ENCODE measurements around the gene CAND2. TPM values are rescaled to one million over a fixed set of nuclear protein-coding genes. Genes with fewer than 3 reads are reported as not detected.

The CAND2 gene
- polyA plus RNA-seq, 1 of the 3 experiments (the other 2 are of a cell fraction) = 1.5 TPM

GRCh38 chr3:12882336-12883310, 86.1 kb downstream of the CAND2 start:
- Histone ChIP-seq H3K27me3 (ENCODE audit: insufficient read depth) (no peaks in the 10 kb centered on the region; the same call in 1 of the 2 replicates), H3K36me3 (replicated peaks in 1 of 2; ENCODE audit: control insufficient read depth in 1 of 2, insufficient read depth in 2 of 2, low read length in 1 of 2) (no peaks in the 10 kb centered on the region), H3K4me2 (no peak overlapping the region), H3K4me3 (ENCODE audit: low read depth in 2 of 2, low read length in 1 of 2) (no peak overlapping the region), H3K9ac (no peak overlapping the region), H3K27ac (ENCODE audit: low read depth in 2 of 2, low read length in 1 of 2) (no peak overlapping the region), H2AFZ (ENCODE audit: low read depth) (no peak overlapping the region), H3K79me2 (ENCODE audit: insufficient read depth) (no peaks in the 10 kb centered on the region), H3K4me1 (ENCODE audit: control insufficient read depth in 1 of 2, insufficient read depth in 2 of 2, low read depth in 1 of 2, low read length in 1 of 2) (no peaks in the 10 kb centered on the region; a peak in 1 of 4 replicates), H3K9me2 (no peaks in the 10 kb centered on the region), H3K9me3 (no peaks in the 10 kb centered on the region), H4K20me1 (ENCODE audit: insufficient read depth) (no peaks in the 10 kb centered on the region), H3F3A (replicated peaks; ENCODE audit: insufficient read depth) (no peaks in the 10 kb centered on the region)
- ChIA-PET POLR2A (no interaction called here), CTCF (no interaction called here)
- 86% methylated on average over 36 of the region's 62 CpGs for WGBS (ENCODE audit: low lambda C conversion rate)
- DNase-seq = no peak
- TF ChIP-seq RFX5 (IDR thresholded peaks at IDR 0.05; ENCODE audit: low read length) (no peak), EZH2phosphoT487 (IDR thresholded peaks at IDR 0.05; ENCODE audit: borderline replicate concordance, low read depth) (no peak), FOSL2 (IDR thresholded peaks at IDR 0.05; ENCODE audit: borderline replicate concordance, low read depth) (no peak), JUND (IDR thresholded peaks at IDR 0.05) (no peak)

GRCh38 chr3:12884186-12884680, 87.8 kb downstream of the CAND2 start:
- Histone ChIP-seq H3K36me3 (replicated peaks in 1 of 2; ENCODE audit: control insufficient read depth in 1 of 2, insufficient read depth in 2 of 2, low read length in 1 of 2) (no peaks in the 10 kb centered on the region), H3K79me2 (ENCODE audit: insufficient read depth) (no peaks in the 10 kb centered on the region), H2AFZ (ENCODE audit: low read depth) (no peak overlapping the region), H4K20me1 (ENCODE audit: insufficient read depth) (no peaks in the 10 kb centered on the region), H3K9ac (no peak overlapping the region), H3K27ac (ENCODE audit: low read depth in 2 of 2, low read length in 1 of 2) (no peak overlapping the region), H3K27me3 (ENCODE audit: insufficient read depth) (peaks cover 5% of the 10 kb centered on the region; the same call in 1 of the 2 replicates), H3K9me2 (no peaks in the 10 kb centered on the region), H3K4me2 (no peak overlapping the region), H3K9me3 (no peaks in the 10 kb centered on the region), H3K4me1 (ENCODE audit: control insufficient read depth in 1 of 2, insufficient read depth in 2 of 2, low read depth in 1 of 2, low read length in 1 of 2) (no peaks in the 10 kb centered on the region; a peak in 1 of 4 replicates), H3K4me3 (ENCODE audit: low read depth in 2 of 2, low read length in 1 of 2) (no peak overlapping the region), H3F3A (replicated peaks; ENCODE audit: insufficient read depth) (no peaks in the 10 kb centered on the region)
- ChIA-PET POLR2A (no interaction called here), CTCF (interaction anchor here (1.4 to 4.3 kb wide), 2 partner anchors 12 to 15 kb away, joined by 3 to 26 read pairs; no protein-coding TSS in a partner anchor)
- TF ChIP-seq MEF2A (IDR thresholded peaks at IDR 0.05; ENCODE audit: borderline replicate concordance, low read depth) = no peak
- DNase-seq = no peak
- 74% methylated on average over 11 of the region's 15 CpGs for WGBS (ENCODE audit: low lambda C conversion rate)

Small RNA genes within 50 kb of the gene (small RNA-seq; reads per million reads assigned to genes)
- gene AC034198.1 = 0 reads per million in 7 experiments

Other genes with a start within 250 kb of the CAND2 start
- gene MKRN2, start 239.6 kb upstream of the CAND2 start, polyA plus RNA-seq (2012; rRNA removed) = 29.8 and 39.6 TPM in 2 replicates
- gene RAF1, start 132.6 kb upstream of the CAND2 start, polyA plus RNA-seq (2012; rRNA removed) = 58.7 and 82.3 TPM in 2 replicates
- 0.05 and 0.11 TPM in 2 replicates for gene TMEM40, start 37.4 kb upstream of the CAND2 start, polyA plus RNA-seq (2012; rRNA removed)
- gene RPL32, start 44.9 kb downstream of the CAND2 start, polyA plus RNA-seq (2012; rRNA removed) = 2,077 and 2,311 TPM in 2 replicates